Activated CD4-positive, alpha-beta T cell treated with anti-CD3 and anti-CD28 coated beads for 36 hours (primary cell): Measurements from ENCODE around the gene SNX30. TPM values are rescaled to one million over a fixed set of nuclear protein-coding genes. Genes with fewer than 3 reads are reported as not detected.

Experiments used
- ATAC-seq: fragments of 200-7000 bp; cut with Tn5 transposase; one replicate; pipeline ENCODE4 v1.10.0; 2021; ENCODE audit warnings: mild to moderate bottlenecking, moderate library complexity
- CTCF ChIA-PET: fragments of 350-600 bp; sonication (Branson Sonifier 250); formaldehyde crosslinking; loops from one replicate; lab custom pipeline; 2021; ENCODE audit warnings: antibody characterized with exemption; lab: Charles Lee
- POLR2A ChIA-PET: fragments of 350-600 bp; sonication (Branson Sonifier 250); formaldehyde crosslinking; loops from one replicate; lab custom pipeline; 2021; ENCODE audit warnings: antibody characterized with exemption, inconsistent platforms; lab: Charles Lee
- DNase-seq: peaks from one replicate; pipeline ENCODE4 v3.0.0-alpha.2; 2020
- H3K27ac Mint-ChIP-seq: one replicate; pipeline ENCODE4 v1.8.0; 2021; ENCODE audit warnings: mixed read lengths
- H3K27me3 Mint-ChIP-seq: one replicate; pipeline ENCODE4 v1.8.0; 2021; ENCODE audit warnings: mixed read lengths
- H3K36me3 Mint-ChIP-seq: one replicate; pipeline ENCODE4 v1.8.0; 2021; ENCODE audit warnings: low read depth, mixed read lengths
- H3K4me1 Mint-ChIP-seq: one replicate; pipeline ENCODE4 v1.8.0; 2021; ENCODE audit warnings: mixed read lengths
- H3K4me3 Mint-ChIP-seq: one replicate; pipeline ENCODE4 v1.8.0; 2021; ENCODE audit warnings: mild to moderate bottlenecking, moderate library complexity, mixed read lengths
- H3K9me3 Mint-ChIP-seq: one replicate; pipeline ENCODE4 v1.8.0; 2021; ENCODE audit warnings: low read depth, mixed read lengths
- intact Hi-C, 2 experiments: fragments of 100-400 bp; cut with DNase I in 1 of 2; cut with micrococcal nuclease in 1 of 2; formaldehyde crosslinking; loops; one replicate each; pipeline versions ENCODE4 v1.14.2 to v1.15.1; 2022 to 2024; cut with DNase I, micrococcal nuclease
- total RNA-seq, 2 experiments: library from RNA; stranded (reverse); gene quantifications; one replicate each; pipeline ENCODE4 v1.2.3, GENCODE V29; 2021

SNX30 gene
- total RNA-seq, 2 experiments from 2014 or later: 4.2 to 4.6 TPM

- ChIA-PET POLR2A (no interaction called here), CTCF (interaction anchor here (0.9 to 2.4 kb wide), 2 partner anchors 16 to 34 kb away, joined by 4 to 9 read pairs; no protein-coding TSS in a partner anchor)
- DNase-seq (peak; percentile 38), ATAC-seq (no peak)
- no peaks in the 10 kb centered on the region for H3K9me3 Mint-ChIP-seq
- H3K36me3 Mint-ChIP-seq: no peaks in the 10 kb centered on the region
- intact Hi-C loops: no loop called here
- no peak overlapping the region for H3K27ac Mint-ChIP-seq
- no peak overlapping the region for H3K4me3 Mint-ChIP-seq
- no peaks in the 10 kb centered on the region for H3K4me1 Mint-ChIP-seq
- H3K27me3 Mint-ChIP-seq: peaks cover 22% of the 10 kb centered on the region
Observed at GRCh38 chr9:112887381-112887780, 136.8 kb downstream of the SNX30 start.

- ATAC-seq (no peak), DNase-seq (no peak)
- Mint-ChIP-seq H3K9me3 (no peaks in the 10 kb centered on the region), H3K27me3 (peaks cover 33% of the 10 kb centered on the region), H3K4me3 (no peak within 1 kb of the TSS), H3K36me3 (no peaks in the 10 kb centered on the region), H3K27ac (no peak within 1 kb of the TSS), H3K4me1 (no peaks in the 10 kb centered on the region)
- ChIA-PET CTCF (interaction anchor here (1.4 kb wide), 1 partner anchor 12 kb away, joined by 6 read pairs; no protein-coding TSS in a partner anchor), POLR2A (interaction anchor here (0.5 kb wide), 1 partner anchor 867 kb away, joined by 4 read pairs; no protein-coding TSS in a partner anchor)
- intact Hi-C loops: loop anchor here in 1 of 2 experiments (5.0 kb wide), 1 partner anchor 43 kb away; no protein-coding TSS in a partner anchor
Observed at GRCh38 chr9:112890106-112891081, 139.8 kb downstream of the SNX30 start, which contains the start of gene SLC46A2. SLC46A2 (minus strand) TSS chr9:112890876; CDS start chr9:112890681, 195 bp downstream.

- CTCF ChIA-PET: interaction anchor here (0.6 to 1.4 kb wide), 2 partner anchors 11 to 322 kb away, joined by 3 to 6 read pairs; no protein-coding TSS in a partner anchor
- ATAC-seq: no peak
- H3K27ac Mint-ChIP-seq: no peak overlapping the region
- no peaks in the 10 kb centered on the region for H3K9me3 Mint-ChIP-seq
- DNase-seq: no peak
- H3K4me1 Mint-ChIP-seq: no peaks in the 10 kb centered on the region
- H3K27me3 Mint-ChIP-seq: peaks cover 38% of the 10 kb centered on the region
- H3K36me3 Mint-ChIP-seq: no peaks in the 10 kb centered on the region
- intact Hi-C loops: loop anchor here in 1 of 2 experiments (5.0 kb wide), 1 partner anchor 44 kb away; no protein-coding TSS in a partner anchor
- POLR2A ChIA-PET: no interaction called here
- no peak overlapping the region for H3K4me3 Mint-ChIP-seq
Observed at GRCh38 chr9:112891521-112891920, 141.0 kb downstream of the SNX30 start.

- ChIA-PET CTCF (interaction anchor here (0.5 to 1.2 kb wide), 2 partner anchors 10 to 54 kb away, joined by 3 to 6 read pairs; no protein-coding TSS in a partner anchor), POLR2A (no interaction called here)
- no peak overlapping the region for H3K4me3 Mint-ChIP-seq
- peaks cover 38% of the 10 kb centered on the region for H3K27me3 Mint-ChIP-seq
- ATAC-seq (no peak), DNase-seq (no peak)
- H3K36me3 Mint-ChIP-seq: no peaks in the 10 kb centered on the region
- no peak overlapping the region for H3K27ac Mint-ChIP-seq
- H3K9me3 Mint-ChIP-seq: no peaks in the 10 kb centered on the region
- no peaks in the 10 kb centered on the region for H3K4me1 Mint-ChIP-seq
- intact Hi-C loops: loop anchor here in 1 of 2 experiments (5.0 kb wide), 1 partner anchor 46 kb away; no protein-coding TSS in a partner anchor
Observed at GRCh38 chr9:112892981-112893380, 142.4 kb downstream of the SNX30 start.

- no peak overlapping the region for H3K27ac Mint-ChIP-seq
- no peak overlapping the region for H3K4me3 Mint-ChIP-seq
- DNase-seq (no peak), ATAC-seq (no peak)
- CTCF ChIA-PET: interaction anchor here (1.3 kb wide), 1 partner anchor 9 kb away, joined by 4 read pairs; no protein-coding TSS in a partner anchor
- H3K4me1 Mint-ChIP-seq: no peaks in the 10 kb centered on the region
- peaks cover 45% of the 10 kb centered on the region for H3K27me3 Mint-ChIP-seq
- POLR2A ChIA-PET: no interaction called here
- H3K9me3 Mint-ChIP-seq: no peaks in the 10 kb centered on the region
- H3K36me3 Mint-ChIP-seq: no peaks in the 10 kb centered on the region
- intact Hi-C loops: loop anchor here in 1 of 2 experiments (5.0 kb wide), 1 partner anchor 47 kb away; no protein-coding TSS in a partner anchor
Observed at GRCh38 chr9:112894041-112894440, 143.5 kb downstream of the SNX30 start.

GRCh38 chr9:112894699-112895098 is 144.1 kb downstream of the SNX30 start:
- no peaks in the 10 kb centered on the region for H3K36me3 Mint-ChIP-seq
- no peaks in the 10 kb centered on the region for H3K4me1 Mint-ChIP-seq
- ChIA-PET CTCF (interaction anchor here (1.3 kb wide), 1 partner anchor 8 kb away, joined by 4 read pairs; no protein-coding TSS in a partner anchor), POLR2A (no interaction called here)
- H3K4me3 Mint-ChIP-seq: no peak overlapping the region
- no peaks in the 10 kb centered on the region for H3K9me3 Mint-ChIP-seq
- DNase-seq (no peak), ATAC-seq (no peak)
- H3K27ac Mint-ChIP-seq: no peak overlapping the region
- H3K27me3 Mint-ChIP-seq: peaks cover 41% of the 10 kb centered on the region
- intact Hi-C loops: loop anchor here in 1 of 2 experiments (5.0 kb wide), 1 partner anchor 47 kb away; no protein-coding TSS in a partner anchor

GRCh38 chr9:112896131-112896530 is 145.6 kb downstream of the SNX30 start:
- no peaks in the 10 kb centered on the region for H3K9me3 Mint-ChIP-seq
- no peaks in the 10 kb centered on the region for H3K4me1 Mint-ChIP-seq
- CTCF ChIA-PET: no interaction called here
- H3K27me3 Mint-ChIP-seq: peaks cover 39% of the 10 kb centered on the region
- POLR2A ChIA-PET: no interaction called here
- no peak overlapping the region for H3K27ac Mint-ChIP-seq
- H3K4me3 Mint-ChIP-seq: no peak overlapping the region
- intact Hi-C loops: no loop called here
- DNase-seq (no peak), ATAC-seq (no peak)
- H3K36me3 Mint-ChIP-seq: no peaks in the 10 kb centered on the region

GRCh38 chr9:112898872-112899311 is 148.3 kb downstream of the SNX30 start:
- Mint-ChIP-seq H3K9me3 (no peaks in the 10 kb centered on the region), H3K4me1 (peaks cover 5% of the 10 kb centered on the region), H3K4me3 (no peak overlapping the region), H3K27ac (no peak overlapping the region), H3K36me3 (no peaks in the 10 kb centered on the region), H3K27me3 (peaks cover 32% of the 10 kb centered on the region)
- no peak for DNase-seq
- POLR2A ChIA-PET: no interaction called here
- ATAC-seq: no peak
- CTCF ChIA-PET: interaction anchor here (1.0 kb wide), 1 partner anchor 29 kb away, joined by 3 read pairs; no protein-coding TSS in a partner anchor
- intact Hi-C loops: no loop called here

- H3K27me3 Mint-ChIP-seq: peaks cover 31% of the 10 kb centered on the region
- CTCF ChIA-PET: interaction anchor here (1.1 kb wide), 1 partner anchor 55 kb away, joined by 3 read pairs; no protein-coding TSS in a partner anchor
- H3K9me3 Mint-ChIP-seq: no peaks in the 10 kb centered on the region
- H3K27ac Mint-ChIP-seq: no peak overlapping the region
- H3K4me3 Mint-ChIP-seq: no peak overlapping the region
- intact Hi-C loops: loop anchor here in 1 of 2 experiments (5.0 kb wide), 1 partner anchor 813 kb away; no protein-coding TSS in a partner anchor
- peaks cover 5% of the 10 kb centered on the region for H3K4me1 Mint-ChIP-seq
- ATAC-seq: no peak
- POLR2A ChIA-PET: no interaction called here
- no peak for DNase-seq
- H3K36me3 Mint-ChIP-seq: no peaks in the 10 kb centered on the region
Observed at GRCh38 chr9:112900488-112900887, 149.9 kb downstream of the SNX30 start.

- H3K27me3 Mint-ChIP-seq: peaks cover 28% of the 10 kb centered on the region
- DNase-seq (no peak), ATAC-seq (no peak)
- no peaks in the 10 kb centered on the region for H3K9me3 Mint-ChIP-seq
- H3K27ac Mint-ChIP-seq: no peak overlapping the region
- no peaks in the 10 kb centered on the region for H3K36me3 Mint-ChIP-seq
- no peak overlapping the region for H3K4me3 Mint-ChIP-seq
- ChIA-PET CTCF (no interaction called here), POLR2A (no interaction called here)
- intact Hi-C loops: loop anchor here in 1 of 2 experiments (5.0 kb wide), 1 partner anchor 814 kb away; no protein-coding TSS in a partner anchor
- peaks cover 5% of the 10 kb centered on the region for H3K4me1 Mint-ChIP-seq
Observed at GRCh38 chr9:112900901-112901300, 150.3 kb downstream of the SNX30 start.

- ChIA-PET CTCF (interaction anchor here (0.9 to 1.2 kb wide), 3 partner anchors 18 to 66 kb away, joined by 3 read pairs; no protein-coding TSS in a partner anchor), POLR2A (no interaction called here)
- intact Hi-C loops: no loop called here
- Mint-ChIP-seq H3K4me1 (peaks cover 5% of the 10 kb centered on the region), H3K27ac (no peak overlapping the region), H3K9me3 (no peaks in the 10 kb centered on the region), H3K4me3 (no peak overlapping the region), H3K36me3 (no peaks in the 10 kb centered on the region), H3K27me3 (peaks cover 19% of the 10 kb centered on the region)
- no peak for ATAC-seq
- DNase-seq: no peak
Observed at GRCh38 chr9:112905084-112905483, 154.5 kb downstream of the SNX30 start.
